Stimulated activated CD8-positive, alpha-beta memory T cell treated with anti-CD3 and anti-CD28 coated beads, Interleukin-15, amount 100 ng/mL, for 1 hour (primary cell): ENCODE measurements around the gene LDLRAD4.

ENCODE experiments used
- DNase-seq: peaks from one replicate; pipeline ENCODE4 v3.0.0-alpha.2; 2020; ENCODE audit warnings: low read depth

Gene LDLRAD4

DNA sequence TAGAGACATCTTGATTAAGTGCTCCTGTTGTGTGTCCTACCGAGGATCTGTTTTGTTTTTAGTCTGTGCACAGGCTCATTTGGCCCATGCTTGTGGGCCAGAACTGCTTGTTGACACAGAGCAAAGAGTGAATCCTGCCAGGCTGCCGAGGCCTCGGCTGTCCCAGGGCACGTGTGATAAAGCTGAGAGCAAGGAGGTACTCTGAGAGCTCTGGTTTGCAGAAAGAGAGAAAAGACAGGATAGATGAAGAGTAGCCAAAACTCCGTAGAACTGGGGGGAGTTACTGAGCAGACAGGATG, 332.7 kb downstream of the LDLRAD4 start:
- DNase-seq = no peak

DNA sequence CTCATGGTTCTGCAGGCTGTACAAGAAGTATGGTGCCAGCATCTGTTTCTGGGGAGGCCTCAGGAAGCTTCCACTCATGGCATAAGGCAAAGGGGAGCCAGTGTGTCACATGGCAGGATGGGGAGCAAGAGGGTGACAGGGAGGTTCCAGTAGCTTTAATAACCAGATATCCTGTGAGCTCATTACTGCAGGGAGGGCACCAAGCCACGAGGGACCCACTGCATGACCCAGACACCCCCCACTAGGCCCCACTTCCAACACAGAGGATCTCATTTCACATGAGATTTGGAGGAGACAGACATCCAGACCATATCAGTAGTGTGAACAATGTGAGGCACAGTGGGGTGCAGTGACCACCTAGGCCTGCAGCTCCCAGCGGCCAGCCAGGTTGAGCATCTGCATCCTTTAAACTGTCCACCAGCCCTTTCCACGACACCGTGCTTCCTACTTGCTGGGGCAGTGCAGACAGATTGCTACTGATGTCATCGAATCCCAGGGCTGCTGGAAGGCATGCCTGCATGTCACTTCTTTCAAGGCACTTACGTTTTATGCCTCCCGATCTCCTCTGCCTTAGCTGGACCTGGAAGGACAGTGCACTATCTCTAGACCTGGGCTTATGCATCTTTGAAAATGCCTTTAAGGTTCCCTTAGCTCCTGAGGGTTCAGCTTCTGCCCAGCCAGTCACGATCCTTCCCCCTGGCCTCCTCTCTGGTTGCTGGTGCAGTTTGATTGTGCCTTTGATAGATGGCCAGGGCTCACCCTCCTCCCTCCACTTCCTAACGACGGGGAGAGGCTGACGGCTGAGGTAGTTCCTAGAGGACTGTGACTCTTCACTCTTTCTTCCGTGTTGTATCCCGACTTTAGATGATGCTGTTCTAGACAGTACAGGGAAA, 333.5 kb downstream of the LDLRAD4 start:
- no peak for DNase-seq

DNA sequence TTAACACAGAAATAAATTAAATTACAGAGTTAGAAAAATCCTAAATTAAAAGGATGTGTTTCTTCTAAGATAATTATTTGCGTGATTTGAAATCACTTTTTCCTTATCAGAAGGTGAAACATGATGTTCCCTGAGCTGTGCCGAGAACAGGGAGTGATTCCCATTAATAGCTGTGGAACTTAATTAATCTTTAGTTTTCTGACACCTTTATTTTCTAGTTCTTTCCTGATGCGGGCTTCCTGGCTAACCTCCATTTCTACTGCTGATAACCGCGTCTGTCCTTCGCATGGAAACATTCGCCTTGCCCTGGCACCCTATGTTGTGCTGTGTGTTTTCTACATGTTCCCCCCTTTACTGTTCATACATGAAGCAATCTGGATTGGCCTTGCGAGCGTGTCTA, 334.9 kb downstream of the LDLRAD4 start:
- DNase-seq = no peak

DNA sequence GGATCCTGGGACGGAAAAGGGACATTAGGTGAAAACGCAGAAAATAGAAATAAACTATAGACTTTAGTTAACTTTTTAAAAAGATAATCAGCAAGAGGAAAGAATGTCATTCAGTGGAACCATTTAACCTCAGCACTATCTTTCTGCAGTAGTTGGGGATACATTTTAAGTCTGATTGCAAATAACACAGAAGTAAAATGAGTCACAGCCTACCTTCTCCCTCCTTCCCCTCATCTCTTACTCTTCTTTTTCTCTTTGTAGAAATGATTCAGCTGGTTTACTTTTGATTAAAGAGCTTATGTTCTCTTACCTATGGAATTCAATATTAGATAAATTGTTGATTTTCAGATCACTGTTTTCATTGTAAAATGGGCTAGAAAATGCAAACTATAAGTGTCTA, 336.6 kb downstream of the LDLRAD4 start:
- DNase-seq = no peak

DNA sequence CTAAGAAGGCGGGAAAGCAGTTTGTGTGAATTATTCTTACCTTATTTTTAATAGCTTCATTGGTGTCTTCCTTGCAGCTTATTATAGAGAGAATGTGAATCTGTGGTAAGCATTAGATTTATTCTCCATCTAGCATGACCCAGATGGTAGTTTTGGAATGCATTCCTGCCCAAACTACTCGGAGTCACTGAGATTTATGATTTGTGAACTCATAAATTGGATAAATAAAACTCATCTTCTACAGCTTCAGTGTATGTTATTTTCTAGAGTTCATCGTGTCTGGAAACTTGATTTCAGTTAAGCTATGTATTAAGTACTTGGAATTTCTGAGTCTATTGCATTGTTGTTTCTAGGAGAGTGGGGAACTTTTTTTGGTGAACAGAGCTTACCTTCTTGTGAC, 337.3 kb downstream of the LDLRAD4 start:
- DNase-seq = no peak

DNA sequence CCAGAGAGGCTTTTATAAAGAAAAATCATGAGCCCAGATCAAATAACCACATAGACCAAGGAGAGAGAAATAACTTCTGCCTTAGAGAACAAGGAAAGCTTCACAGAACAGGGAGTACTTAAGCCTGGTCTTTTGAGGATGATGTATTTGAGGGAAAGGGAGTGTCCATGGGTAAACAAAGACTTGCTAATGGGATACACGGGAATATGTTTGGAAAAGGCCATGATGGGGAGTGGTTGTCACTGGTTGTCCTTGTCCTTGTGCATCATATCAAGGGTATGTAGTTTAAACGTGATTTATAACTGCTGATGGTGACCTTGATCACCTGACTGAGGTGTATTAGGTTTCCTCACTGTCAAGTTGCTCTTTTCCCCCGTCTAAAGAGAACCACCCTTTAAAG, 337.9 kb downstream of the LDLRAD4 start:
- DNase-seq = no peak

DNA sequence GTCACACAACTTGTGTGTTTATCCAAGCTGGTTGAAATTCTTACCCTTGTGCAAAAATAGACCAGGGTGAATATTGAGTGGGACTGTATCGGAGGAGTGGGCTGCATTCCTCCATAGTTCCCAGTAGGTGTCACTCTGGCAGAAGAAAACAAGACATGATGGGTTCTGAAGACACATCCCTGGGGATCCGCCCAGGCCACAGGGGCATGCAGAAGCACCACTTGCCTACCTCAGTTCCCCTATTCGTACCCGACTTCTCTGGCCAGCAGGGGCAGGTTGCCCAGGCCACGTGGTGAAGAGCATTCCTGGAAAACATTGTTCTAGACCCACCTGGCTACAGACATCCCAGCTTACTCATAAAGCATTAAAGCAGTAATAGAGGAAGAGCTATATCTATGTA, 339.6 kb downstream of the LDLRAD4 start:
- DNase-seq = no peak

DNA sequence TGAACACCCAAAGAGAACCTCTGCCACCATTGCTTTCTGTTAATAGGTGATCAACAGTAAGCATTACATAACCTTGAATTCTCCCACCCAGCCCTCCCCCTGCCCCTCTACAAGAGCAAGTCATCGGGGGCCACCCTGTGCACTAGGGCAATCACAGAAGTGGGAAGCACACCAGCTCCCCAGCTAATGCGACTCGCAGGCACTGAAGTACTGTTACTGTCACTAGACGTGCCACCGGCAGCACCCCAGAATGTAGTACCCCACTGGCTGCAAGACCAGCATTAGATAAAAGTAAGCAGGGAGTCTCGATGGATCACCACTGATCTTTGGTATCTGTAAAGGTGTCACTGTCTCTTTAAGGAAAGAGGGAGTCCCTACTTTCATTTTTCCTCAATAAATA, 340.2 kb downstream of the LDLRAD4 start:
- no peak for DNase-seq

DNA sequence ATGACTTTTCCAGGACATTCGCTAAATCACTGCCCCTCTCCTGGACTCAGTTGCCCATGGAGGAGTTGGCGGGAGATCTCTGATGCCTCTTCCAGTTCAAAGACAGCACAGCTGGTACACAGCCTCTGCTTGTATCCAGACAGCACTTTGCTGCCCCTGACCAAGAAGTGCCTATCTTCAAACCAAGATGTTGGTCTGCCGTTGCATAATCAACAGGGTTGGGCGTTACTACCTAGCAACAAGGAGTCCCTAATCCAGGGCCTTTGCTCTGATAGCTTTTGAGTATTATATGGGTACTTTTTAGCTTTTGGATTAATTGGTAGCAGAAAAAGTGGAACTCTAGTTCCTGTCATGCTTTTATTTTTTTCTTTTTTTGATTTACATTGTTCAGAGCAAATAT, 341.2 kb downstream of the LDLRAD4 start:
- no peak for DNase-seq

DNA sequence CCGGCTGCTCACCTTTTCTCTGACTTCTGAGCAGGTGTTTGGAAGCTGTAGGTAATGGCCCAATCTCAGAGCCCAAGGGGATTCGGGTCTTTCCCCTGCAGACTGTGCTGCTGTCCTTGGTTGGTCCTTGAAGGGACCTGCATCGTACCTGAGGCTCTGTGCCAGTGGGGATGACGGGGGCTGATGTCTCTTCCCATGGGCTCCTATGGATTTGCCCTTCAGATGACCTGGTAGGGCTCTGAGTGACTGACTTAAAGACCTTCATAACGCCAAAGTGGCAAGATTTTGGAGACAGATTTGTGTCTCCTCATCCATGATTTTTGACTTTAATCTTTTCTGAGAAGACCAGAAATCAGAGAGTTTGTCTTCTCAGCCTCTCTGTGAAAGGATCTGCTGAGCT, 341.7 kb downstream of the LDLRAD4 start:
- no peak for DNase-seq

DNA sequence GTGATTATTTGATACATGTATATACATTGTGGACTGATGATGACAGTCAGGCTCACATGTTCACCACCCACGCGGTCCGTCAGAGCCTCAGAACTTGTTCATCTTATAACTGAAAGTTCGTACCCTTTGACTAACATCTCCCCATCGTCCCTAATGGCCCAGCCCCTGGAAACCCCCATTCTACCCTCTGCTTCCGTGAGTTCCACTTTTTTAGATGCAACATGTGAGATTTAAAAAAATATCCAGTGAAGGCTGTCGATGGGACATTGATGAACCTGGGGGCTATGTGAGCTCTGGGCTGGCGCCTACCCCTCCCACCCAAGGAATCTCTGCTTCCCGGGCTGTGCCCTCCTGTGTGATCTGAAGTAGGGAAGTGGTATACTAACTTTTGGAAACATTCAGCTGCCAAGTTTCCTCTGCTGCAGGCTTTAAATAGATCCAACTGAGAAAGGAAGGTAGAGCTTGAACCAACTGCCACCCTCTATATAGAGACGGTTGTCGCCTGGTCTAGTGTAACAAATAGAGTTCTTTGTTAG, 344.0 kb downstream of the LDLRAD4 start:
- DNase-seq = no peak

DNA sequence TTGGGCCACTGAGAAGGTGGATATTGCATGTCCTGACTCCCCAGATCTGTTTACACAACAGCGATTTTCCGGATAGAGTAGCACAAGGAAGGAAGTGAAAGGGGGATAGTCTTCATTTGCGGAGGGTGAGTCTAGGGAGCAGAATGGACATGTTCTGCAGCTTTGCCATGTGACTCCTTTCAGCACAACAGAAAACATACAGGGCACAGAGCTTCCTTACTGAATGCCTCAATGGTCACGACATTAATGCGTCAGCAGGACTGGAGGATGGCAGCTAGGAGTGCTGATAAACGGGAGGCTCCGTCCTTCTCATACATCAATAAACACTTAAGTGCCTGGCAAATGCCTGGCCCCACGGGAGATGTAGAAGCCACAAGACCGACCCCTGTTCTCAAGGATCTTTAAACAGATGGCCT, 344.8 kb downstream of the LDLRAD4 start:
- no peak for DNase-seq

DNA sequence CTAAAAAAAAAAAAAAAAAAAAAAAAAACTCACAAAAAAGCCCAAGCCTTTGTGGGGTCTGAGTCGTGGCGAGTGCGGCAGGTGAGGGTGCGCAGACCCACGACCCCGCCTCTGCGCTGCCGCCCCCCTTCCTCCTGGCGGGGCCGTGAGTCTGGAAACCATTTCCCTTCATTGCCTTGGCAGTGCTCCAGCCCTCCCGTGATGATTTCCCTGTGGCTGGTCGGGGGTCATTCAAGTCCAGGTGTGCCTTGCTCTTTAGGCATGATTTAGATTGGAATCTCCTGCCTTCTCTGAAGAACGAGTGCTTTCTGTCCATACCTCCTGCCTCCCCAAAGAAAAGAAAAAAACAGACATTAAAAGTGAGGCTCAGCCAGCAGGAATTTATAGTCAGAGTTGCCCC, 346.0 kb downstream of the LDLRAD4 start:
- no peak for DNase-seq

DNA sequence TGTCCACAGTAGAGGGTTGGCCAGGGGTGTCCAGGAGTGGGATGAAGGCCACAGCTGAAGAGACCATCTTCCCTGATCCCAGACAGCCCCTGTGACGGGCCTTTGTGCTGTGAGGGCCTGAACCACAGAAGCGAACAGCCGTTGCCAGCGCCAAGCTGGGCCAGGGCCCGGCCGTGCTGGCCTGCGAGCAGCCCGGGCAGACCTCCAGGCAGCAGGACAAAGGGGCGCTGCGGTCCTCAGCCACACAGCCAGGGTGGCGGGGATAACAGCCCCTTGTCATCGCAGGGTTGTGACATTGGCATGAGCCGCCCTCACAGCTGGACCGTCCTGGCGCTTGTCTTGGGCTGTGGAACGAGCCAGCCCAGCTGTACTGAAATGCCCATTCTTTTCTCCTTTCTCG, 346.7 kb downstream of the LDLRAD4 start:
- no peak for DNase-seq

DNA sequence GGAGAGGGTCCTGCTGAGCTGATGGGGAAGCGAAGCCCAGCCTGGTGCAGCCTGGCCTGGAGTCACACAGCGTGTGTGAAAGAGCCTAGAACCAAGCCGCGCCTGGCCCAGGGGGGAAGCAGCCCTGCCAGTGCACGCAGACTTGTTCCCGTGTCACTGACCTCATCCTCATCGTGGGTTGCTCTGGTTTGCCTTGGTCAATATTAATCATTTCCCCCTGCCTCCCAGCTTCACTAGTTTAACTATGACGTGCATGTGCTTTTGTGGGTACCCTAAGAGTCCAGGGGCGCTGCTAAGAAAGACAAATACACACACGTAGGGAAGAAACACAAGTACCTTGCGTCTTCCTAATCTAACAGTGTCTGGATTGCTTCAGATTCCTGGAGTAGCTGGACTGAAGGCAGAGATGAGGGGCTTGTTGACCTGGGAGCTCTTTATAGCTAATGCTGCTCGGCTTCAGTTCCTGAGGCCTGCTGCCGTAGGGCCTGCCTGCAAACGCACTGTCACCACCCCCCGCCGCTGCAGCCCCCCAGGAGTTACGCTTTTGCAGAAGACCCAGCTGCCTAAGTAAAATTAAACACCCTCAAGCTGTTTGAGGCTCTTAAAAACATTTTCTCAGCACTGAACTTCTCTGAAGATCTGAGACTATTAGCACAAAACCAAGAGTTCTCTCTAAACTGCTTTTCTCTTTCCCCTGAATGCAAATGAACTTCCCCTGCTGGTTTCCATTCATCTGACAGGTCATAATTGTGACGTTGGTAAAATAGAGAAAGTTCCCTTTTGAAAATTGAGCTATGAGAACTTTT, 348.6 kb downstream of the LDLRAD4 start:
- DNase-seq = no peak

DNA sequence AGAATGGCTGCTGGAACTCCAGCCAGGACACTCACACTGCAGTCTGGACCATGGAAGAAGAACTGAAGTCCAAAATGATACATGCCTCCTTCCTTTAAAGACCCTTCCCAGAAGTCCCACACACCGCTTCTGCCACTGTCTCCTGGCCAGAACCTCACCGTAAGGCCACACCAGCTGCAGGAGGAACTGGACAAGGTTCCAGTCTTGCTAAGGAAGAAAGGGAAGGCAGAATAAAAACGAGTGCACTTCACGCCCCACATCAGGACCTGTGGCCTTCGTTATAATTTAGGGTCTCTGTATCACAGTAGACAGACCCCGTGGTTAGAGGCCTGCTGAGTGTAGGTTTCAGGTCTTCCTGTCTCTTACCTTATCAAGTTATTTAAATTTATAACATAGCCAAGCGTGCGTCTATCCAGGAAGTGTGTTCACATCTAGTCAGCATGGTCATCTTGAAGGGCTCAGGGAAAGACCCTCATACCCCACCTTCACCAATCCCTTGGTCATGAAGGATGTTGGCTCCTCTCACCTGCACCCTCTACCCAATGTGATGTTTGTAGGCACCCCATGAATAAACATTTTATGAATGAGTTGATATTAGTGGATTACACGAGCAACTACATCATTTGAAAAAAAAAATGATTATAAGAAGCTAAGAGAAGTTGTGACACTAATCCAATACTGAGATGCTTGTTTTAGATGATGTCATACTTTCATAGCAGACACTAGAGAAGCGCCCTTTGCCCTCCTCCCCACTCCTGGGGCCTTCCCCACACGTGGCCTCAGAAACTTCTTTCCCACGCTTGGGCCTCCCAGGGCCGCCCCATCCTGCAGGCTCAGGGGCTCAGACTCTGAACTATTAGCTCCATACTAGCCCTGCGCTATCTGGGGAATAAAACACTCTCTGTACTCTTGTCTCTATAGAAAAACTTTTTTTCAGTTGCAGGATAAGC, 350.2 kb downstream of the LDLRAD4 start:
- DNase-seq = no peak

DNA sequence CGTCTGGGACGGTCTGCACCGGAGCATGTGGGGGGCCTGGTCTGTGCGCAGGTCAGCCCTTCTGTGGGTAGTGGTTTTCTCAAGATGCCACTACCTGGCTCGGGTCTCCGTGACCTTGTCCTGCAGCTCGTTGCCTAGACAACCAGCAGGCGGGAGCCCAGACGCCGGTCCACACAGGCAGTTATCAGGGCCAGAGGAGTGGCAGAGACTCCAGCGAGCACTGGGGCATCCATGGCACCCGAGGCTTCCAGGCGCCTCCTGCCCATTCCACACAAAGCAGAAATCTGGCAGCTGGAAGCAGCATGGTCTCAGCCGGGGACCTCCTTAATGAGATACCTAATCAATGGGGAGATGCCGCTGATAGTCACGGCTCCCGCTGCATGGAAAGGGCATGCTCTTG, 351.7 kb downstream of the LDLRAD4 start:
- no peak for DNase-seq

DNA sequence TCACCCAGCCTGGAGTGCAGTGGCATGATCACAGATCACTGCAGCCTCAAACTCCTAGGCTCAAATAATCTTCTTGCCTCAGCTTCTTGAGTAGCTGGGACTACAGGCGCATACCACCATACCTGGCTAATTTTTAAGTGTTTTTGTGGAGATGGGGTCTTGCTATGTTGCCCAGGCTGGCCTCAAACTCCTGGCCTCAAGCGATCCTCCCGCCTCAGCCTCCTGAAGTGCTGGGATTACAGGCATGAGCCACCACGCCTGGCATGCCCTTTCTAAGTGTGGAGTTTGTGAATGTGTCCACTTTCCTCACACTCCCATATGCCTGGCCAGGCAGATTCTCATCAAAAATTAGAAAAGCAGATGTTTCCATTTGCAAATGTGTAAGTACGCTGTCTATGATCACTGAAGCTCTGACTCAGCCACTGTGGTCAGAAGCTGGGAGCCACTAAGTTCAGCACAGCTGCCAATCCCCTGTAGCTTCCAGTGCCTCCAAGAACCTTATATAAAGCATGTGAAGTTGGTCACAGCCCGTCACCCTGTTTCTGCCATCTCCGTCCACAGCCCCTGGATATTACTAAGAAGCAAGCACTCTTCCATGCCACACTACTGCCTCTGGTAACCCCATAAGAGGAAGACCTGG, 352.4 kb downstream of the LDLRAD4 start:
- DNase-seq = no peak

DNA sequence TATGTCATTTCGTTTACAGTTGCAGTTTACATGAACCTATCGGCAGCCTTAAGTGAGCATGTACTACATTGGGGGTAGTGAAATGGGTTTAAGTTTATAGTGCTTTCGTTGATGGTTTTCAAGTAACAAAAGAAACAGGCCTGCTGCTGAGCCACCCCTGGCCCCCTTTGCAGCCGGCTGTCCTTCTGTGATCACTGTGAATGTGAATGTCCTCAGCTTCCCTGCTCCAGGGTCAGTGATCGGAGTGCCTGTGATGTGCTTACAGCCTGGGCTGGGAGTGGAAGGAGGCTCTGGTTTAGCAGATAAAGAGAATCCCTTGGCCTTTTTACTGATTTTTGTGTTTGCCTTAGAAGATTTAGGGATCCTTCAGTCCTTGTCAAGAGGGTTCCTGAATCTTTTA, 353.6 kb downstream of the LDLRAD4 start:
- DNase-seq = no peak

DNA sequence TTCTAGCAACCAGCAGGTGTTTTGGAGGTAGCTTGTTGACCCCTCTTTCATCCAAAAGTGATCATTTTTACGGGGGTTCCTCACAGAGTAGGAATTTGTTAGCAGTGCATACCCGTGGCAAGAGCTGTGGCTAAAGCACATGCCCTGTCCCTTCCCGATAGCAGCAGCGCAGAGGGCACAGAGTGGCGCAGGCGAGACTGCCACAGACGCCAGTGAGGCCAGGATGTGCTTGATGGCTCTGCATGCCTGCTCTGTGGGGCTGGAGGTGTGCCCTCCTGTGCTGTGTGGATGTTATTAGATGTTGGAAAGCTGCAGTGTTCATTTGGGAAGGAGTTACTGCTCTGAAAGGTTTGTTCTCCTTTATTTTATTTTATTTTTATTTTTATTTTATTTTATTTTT, 354.2 kb downstream of the LDLRAD4 start:
- no peak for DNase-seq

DNA sequence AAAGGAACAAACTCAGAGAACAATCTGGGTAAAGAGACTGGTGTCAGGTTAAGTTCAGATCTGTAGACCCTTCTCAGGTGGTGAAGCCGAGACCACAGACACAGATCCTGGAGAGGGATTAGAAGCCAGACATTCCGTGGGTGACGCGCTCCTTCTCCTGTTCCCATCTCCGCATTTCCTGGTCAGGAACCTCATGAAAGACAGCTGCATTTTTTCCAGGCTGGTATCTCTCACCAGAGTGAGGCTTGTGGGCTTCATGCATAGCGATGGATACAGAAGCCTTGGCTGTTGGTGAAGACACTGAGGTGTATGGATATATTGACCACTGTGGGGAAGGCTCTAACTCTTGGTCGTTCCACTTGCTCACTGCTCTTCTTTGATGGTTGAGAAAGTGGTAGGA, 355.2 kb downstream of the LDLRAD4 start:
- DNase-seq = no peak

DNA sequence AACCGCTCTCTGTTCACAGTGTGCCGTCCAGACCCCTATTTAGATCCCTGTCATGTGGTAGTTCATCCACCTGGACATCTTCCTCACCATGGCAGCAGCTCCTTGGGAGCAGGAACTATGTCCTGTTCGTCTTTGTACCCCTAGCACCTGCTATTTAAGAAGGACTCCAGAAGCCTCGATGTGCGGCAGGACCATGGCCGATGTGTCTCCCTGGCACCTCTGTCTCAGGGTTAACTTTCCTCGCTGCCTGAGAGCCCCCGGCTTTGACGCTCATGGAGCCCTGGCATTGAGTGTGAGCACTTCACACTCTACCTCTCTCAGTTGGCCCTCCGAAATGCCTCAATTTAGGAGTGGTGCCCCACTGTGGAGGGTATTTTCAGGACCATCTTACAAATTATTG, 355.8 kb downstream of the LDLRAD4 start:
- DNase-seq = no peak
